Panc1 (cell line): ENCODE results near the gene LACTBL1. TPM values are rescaled to one million over a fixed set of nuclear protein-coding genes. Genes with fewer than 3 reads are reported as not detected.

ENCODE experiments used
- ATAC-seq: fragments of 200-7000 bp; cut with Tn5 transposase; 2 replicates; pipeline ENCODE4 v1.9.1; 2020; ENCODE audit warnings: mild to moderate bottlenecking, moderate library complexity
- BruUV-seq: library from RNA; stranded (reverse); fragments of 400-500 nt; replicated peaks from 2 replicates; lab custom pipeline; 2021; lab: Mats Ljungman, UMichigan
- CTCF ChIA-PET: fragments of 300-600 bp; sonication (Branson Sonifier 250); formaldehyde crosslinking; loops from one replicate; lab custom pipeline; 2022; ENCODE audit warnings: antibody characterized with exemption; lab: Charles Lee
- POLR2A ChIA-PET: fragments of 300-600 bp; sonication (Branson Sonifier 250); formaldehyde crosslinking; loops from one replicate; lab custom pipeline; 2022; ENCODE audit warnings: antibody characterized with exemption; lab: Charles Lee
- DNase-seq: peaks from one replicate; pipeline ENCODE4 v3.0.0-alpha.2; 2010; ENCODE audit warnings: low read depth, low spot score
- H3K27ac ChIP-seq: 2 replicates; pipeline ENCODE4 v1.5.1; 2011; ENCODE audit warnings: mild to moderate bottlenecking, low read length, inconsistent platforms
- H3K27me3 ChIP-seq: fragments of 200-500 bp; sonication (Bioruptor generic); 2 replicates; pipeline ENCODE4 v1.6.0; 2014; ENCODE audit warnings: low read length, inconsistent platforms; ENCODE audit not compliant: control insufficient read depth, insufficient read depth
- H3K36me3 ChIP-seq: fragments of 200-500 bp; sonication (Bioruptor generic); 2 replicates; pipeline ENCODE4 v1.5.1; 2014; ENCODE audit warnings: inconsistent platforms, mild to moderate bottlenecking, low read length, moderate library complexity; ENCODE audit not compliant: control insufficient read depth, insufficient read depth
- H3K4me1 ChIP-seq: 2 replicates; pipeline ENCODE4 v1.5.1; 2011; ENCODE audit warnings: inconsistent platforms, mild to moderate bottlenecking, low read length, moderate library complexity; ENCODE audit not compliant: control insufficient read depth, insufficient read depth
- H3K4me3 ChIP-seq, 2 experiments: 2 replicates each; pipeline ENCODE4 v1.5.1; 2011 to 2012; ENCODE audit warnings: low read depth in 2 of 2, low read length in 2 of 2, mild to moderate bottlenecking in 2 of 2, inconsistent platforms in 1 of 2, moderate library complexity in 1 of 2
- H3K9me3 ChIP-seq: fragments of 200-500 bp; sonication (Bioruptor generic); 2 replicates; pipeline ENCODE4 v1.5.1; 2014; ENCODE audit warnings: low read depth, mild to moderate bottlenecking, inconsistent platforms, low read length, moderate library complexity; ENCODE audit not compliant: control insufficient read depth, insufficient read depth
- CTCF ChIP-seq: fragments of 450-650 bp; IDR thresholded peaks from 2 replicates; pipeline ENCODE4 v1.5.1; 2017; ENCODE audit warnings: mild to moderate bottlenecking
- POLR2AphosphoS5 ChIP-seq: IDR thresholded peaks from 2 replicates; pipeline ENCODE4 v1.6.1; 2012; ENCODE audit warnings: mild to moderate bottlenecking, low read depth, low read length, moderate library complexity
- SIN3A ChIP-seq: IDR thresholded peaks from 2 replicates; pipeline ENCODE4 v1.6.1; 2012; ENCODE audit warnings: low read depth, mild to moderate bottlenecking, low read length, moderate library complexity, borderline replicate concordance; ENCODE audit not compliant: insufficient read depth
- TCF7L2 ChIP-seq: IDR thresholded peaks from 2 replicates; pipeline ENCODE4 v1.6.1; 2011; ENCODE audit warnings: mild to moderate bottlenecking, low read depth, low read length, inconsistent platforms
- in situ Hi-C: cut with HindIII; loops from 2 replicates; pipeline ENCODE4 v1.10.0; 2016; ENCODE audit warnings: low sequenced_read_pairs, low pct_unique_long_range_greater_than_20kb
- intact Hi-C: fragments of 100-400 bp; cut with micrococcal nuclease; formaldehyde crosslinking; loops from one replicate; pipeline ENCODE4 v1.10.0; 2022; ENCODE audit not compliant: unreplicated experiment
- total RNA-seq: library from RNA; stranded (reverse); gene quantifications from one replicate; pipeline ENCODE4 v1.2.1, GENCODE V29; 2021; ENCODE audit not compliant: unreplicated experiment
- TF ChIP-seq, protein P1 (sequence below), 2 experiments: IDR thresholded peaks; 2 replicates each; pipeline ENCODE4 v1.6.1; 2011 to 2012; ENCODE audit warnings: low read depth in 2 of 2, control low read depth in 1 of 2, low read length in 1 of 2, mild to moderate bottlenecking in 1 of 2, moderate library complexity in 1 of 2; ENCODE audit not compliant: insufficient read depth in 1 of 2

The LACTBL1 gene
- total RNA-seq, 1 experiment from 2014 or later, result not detected

- H3K4me3 ChIP-seq, result no peak overlapping the region
- TF ChIP-seq, protein P1, sequence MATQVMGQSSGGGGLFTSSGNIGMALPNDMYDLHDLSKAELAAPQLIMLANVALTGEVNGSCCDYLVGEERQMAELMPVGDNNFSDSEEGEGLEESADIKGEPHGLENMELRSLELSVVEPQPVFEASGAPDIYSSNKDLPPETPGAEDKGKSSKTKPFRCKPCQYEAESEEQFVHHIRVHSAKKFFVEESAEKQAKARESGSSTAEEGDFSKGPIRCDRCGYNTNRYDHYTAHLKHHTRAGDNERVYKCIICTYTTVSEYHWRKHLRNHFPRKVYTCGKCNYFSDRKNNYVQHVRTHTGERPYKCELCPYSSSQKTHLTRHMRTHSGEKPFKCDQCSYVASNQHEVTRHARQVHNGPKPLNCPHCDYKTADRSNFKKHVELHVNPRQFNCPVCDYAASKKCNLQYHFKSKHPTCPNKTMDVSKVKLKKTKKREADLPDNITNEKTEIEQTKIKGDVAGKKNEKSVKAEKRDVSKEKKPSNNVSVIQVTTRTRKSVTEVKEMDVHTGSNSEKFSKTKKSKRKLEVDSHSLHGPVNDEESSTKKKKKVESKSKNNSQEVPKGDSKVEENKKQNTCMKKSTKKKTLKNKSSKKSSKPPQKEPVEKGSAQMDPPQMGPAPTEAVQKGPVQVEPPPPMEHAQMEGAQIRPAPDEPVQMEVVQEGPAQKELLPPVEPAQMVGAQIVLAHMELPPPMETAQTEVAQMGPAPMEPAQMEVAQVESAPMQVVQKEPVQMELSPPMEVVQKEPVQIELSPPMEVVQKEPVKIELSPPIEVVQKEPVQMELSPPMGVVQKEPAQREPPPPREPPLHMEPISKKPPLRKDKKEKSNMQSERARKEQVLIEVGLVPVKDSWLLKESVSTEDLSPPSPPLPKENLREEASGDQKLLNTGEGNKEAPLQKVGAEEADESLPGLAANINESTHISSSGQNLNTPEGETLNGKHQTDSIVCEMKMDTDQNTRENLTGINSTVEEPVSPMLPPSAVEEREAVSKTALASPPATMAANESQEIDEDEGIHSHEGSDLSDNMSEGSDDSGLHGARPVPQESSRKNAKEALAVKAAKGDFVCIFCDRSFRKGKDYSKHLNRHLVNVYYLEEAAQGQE (IDR thresholded peaks at IDR 0.05; ENCODE audit: insufficient read depth in 1 of 2, low read depth in 2 of 2, low read length in 1 of 2), result no peak
- no peak for TF ChIP-seq SIN3A
- no peak for TF ChIP-seq POLR2AphosphoS5
- TF ChIP-seq CTCF, result no peak
- no peak for TF ChIP-seq TCF7L2
- H3K27me3 ChIP-seq, result no peaks in the 10 kb centered on the region
- H3K36me3 ChIP-seq, result no peaks in the 10 kb centered on the region
- POLR2A ChIA-PET, result no interaction called here
- H3K4me1 ChIP-seq, result no peaks in the 10 kb centered on the region
- CTCF ChIA-PET, result no interaction called here
- H3K9me3 ChIP-seq, result no peaks in the 10 kb centered on the region
- ATAC-seq (no peak), DNase-seq (no peak)
- in situ Hi-C loops (no loop called here), intact Hi-C loops (no loop called here)
- BruUV-seq, result no TSS peak
- no peak overlapping the region for H3K27ac ChIP-seq
Observed at GRCh38 chr1:22903113-22903512, 69.6 kb downstream of the LACTBL1 start.

Other genes with a start within 250 kb of the LACTBL1 start
- not detected for gene TEX46, start 43.0 kb upstream of the LACTBL1 start, total RNA-seq
- 120 TPM for gene KDM1A, start 46.6 kb upstream of the LACTBL1 start, total RNA-seq
- 40.2 TPM for gene LUZP1, start 196.0 kb upstream of the LACTBL1 start, total RNA-seq
- 3.5 TPM for gene HTR1D, start 244.6 kb upstream of the LACTBL1 start, total RNA-seq